HG02610 (cell line): ENCODE results near the gene RPS15.

Experiments used
- ATAC-seq: cut with Tn5 transposase; IDR thresholded peaks from one replicate; pipeline ENCODE4 v1.9.1; 2021; ENCODE audit warnings: mild to moderate bottlenecking, moderate library complexity; ENCODE audit not compliant: unreplicated experiment

Gene RPS15

GRCh38 chr19:1401889-1402217 is 36.3 kb upstream of the RPS15 start:
- no peak for ATAC-seq

- no peak for ATAC-seq
These were observed 35.7 kb upstream of the RPS15 start for GRCh38 chr19:1402411-1403070.

- ATAC-seq: peak; percentile 73
These were observed 31.2 kb upstream of the RPS15 start for GRCh38 chr19:1406774-1407527.

GRCh38 chr19:1407528-1408299 is 30.5 kb upstream of the RPS15 start, which contains the start of gene DAZAP1:
TSS of gene DAZAP1 (plus strand) at chr19:1407586. CDS start at chr19:1407774, 188 bp downstream.
- peak; percentile 29 for ATAC-seq

GRCh38 chr19:1408300-1409203 is 29.6 kb upstream of the RPS15 start:
- no peak for ATAC-seq

DNA sequence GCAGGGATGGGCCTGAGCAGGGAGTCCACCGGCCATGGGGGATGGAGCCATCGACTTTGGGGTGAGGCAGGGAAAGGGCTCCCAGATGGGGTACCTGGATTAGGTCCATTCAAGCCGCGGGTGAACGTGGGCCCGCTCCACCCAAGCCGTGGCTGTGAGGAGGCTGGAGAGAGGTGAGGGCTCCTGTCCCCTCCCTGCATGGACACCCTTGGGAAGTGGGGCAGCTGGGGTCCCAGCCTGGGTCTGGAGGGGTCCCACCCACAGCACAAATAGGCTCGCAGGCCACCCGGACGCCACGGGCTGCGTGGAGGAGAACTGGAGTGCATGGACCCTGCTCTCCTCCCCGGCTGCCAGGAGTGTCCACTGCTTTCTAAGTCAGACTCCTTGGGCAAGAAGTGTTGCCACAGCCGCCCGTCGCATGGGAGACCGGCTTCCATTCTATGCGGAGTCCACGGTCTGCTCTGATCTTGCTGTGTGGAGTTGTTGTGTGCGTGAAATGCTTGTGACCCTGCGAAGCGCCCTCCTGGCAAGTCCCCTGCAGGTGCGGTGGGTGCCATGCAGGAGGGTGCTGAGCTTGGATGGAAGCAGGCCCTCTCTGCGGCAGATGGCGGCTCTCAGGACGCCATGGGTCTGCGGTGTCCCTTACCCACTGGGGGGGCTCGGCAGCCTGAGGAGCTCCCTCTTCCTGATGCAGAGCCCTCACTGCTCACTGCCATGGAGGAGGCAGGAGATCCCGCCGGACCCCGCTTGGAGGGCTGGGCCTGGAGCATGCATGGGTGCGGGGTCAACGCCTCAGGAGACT is 28.8 kb upstream of the RPS15 start:
- ATAC-seq: no peak

GRCh38 chr19:1410136-1410786 is 27.9 kb upstream of the RPS15 start:
- no peak for ATAC-seq

DNA sequence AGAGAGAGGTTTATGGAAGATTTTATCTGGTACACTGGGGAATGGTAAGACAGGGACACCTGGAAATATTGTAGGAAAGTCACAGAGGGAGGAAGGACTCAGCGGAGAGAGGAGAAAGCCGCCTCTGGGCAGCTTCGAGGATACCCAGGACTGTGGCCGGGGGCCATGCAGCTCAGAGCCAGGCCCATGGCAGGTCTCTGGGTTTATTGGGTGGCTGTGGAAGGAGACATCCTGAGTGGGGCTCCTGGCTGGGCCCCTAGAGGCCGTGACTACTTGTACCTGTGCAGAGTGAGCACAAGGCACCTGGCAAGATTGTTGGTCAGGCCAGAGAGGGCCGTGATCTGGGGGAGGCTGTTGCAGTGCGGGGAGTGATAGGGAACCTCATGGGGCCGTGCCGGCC is 27.4 kb upstream of the RPS15 start:
- ATAC-seq: no peak

GRCh38 chr19:1411255-1412191 is 26.7 kb upstream of the RPS15 start:
- ATAC-seq: no peak

DNA sequence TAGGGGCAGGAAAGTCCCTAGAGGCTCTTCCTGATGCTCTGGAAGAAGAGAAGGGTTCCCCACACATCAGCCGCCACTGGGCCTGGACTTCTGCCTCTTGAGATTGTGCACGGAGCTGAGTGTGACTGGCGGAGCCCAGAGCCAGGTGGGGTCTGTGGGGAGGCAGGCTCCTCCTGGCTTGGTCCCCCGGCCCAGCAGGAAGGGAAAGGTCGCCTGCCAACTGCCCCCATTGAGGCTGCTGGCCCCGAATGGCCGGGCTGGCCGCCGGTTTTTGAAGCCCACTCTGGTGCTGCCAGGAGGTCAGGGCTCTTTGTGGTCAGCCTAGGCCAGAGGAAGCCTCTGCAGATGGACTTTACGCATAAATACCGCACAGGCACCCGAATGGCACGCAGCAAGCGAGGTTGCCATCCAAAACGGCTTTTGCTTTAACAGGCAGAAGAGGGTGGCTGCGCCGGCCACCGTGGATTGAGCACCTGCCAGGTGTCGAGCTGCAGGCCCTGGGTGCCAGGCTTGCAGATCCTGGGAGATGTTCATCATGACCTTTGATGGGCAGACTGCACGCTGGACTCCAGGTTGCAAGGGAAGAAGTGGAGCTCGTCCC is 25.8 kb upstream of the RPS15 start:
- no peak for ATAC-seq

DNA sequence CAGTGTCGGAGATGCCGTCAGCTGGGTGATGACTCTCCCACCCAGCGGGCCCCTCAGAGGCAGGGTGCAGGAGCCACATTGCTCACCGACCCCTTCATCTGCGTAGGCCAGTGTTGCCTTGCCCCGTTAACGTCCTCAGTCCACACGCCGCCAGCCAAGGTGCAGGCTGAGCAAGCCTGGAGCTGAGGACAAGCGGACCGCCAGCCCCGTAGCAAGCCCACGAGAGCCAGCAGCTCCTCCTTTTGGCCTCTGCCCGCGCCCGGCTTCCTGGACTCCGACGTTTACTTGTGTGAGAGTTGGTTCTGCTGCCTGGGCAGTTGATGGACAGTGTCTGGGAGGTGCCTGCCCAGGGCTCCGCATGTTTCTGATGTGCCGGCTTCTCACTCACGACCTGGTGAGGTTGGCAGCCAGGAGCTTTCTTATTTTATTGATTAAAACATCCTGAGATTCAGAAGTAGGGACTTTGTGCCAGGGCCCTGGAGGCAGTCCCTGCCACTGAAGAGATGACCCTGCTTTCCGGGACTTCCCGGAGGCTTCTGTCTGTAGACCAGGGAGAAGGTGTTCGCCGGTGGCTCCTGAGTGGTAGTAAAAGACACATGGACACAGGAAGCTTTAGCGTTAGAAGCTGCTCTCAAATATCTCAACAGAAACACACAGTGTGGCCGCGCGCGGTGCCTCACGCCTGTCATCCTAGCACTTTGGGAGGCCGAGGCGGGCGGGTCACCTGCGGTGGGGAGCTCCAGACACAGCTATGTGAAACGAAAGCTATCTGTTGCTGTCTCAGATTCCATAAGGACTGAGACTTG is 25.0 kb upstream of the RPS15 start:
- no peak for ATAC-seq

DNA sequence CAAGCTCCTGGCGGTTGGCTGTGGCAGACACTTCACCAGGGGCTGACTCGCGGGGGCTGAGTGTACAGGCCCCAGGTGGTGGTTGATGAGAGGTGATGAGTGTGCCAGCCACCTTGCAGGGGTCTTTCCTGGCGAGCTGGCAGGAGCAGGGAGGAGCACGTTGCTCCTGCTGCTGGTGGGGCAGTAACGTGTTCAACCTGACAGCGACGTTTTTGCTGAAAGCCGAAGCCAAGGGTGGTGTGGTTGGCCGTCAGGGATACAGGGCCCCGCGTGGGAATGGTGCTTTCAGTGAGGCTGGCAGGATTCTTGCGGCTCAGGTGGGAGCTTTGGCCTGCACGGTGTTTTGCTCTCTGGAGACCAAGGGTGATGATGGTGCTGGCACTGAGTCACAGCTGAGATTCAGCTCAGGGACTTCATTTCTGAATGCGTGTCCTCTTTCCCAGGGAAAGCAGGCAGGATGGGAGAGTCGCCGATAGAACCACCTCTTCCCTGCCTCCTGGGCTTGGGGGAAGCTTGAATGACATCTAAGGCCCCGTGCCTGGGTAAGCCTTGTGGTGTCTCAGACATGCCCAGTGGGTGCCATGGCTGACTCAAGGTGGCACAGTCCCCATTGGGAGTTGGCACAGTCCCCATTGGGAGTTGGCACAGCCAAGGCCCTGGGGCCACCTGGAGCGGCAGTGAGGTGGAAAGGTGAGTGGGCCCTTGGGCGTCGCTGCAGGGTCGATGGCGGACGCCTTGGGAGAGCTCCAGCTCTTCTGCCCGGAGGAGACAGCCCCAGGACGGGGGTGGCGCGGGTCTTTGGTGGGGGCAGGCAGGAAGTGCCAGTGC is 22.0 kb upstream of the RPS15 start:
- no peak for ATAC-seq

GRCh38 chr19:1417145-1417544 is 21.1 kb upstream of the RPS15 start:
- ATAC-seq: no peak

GRCh38 chr19:1417681-1418495 is 20.3 kb upstream of the RPS15 start:
- no peak for ATAC-seq

DNA sequence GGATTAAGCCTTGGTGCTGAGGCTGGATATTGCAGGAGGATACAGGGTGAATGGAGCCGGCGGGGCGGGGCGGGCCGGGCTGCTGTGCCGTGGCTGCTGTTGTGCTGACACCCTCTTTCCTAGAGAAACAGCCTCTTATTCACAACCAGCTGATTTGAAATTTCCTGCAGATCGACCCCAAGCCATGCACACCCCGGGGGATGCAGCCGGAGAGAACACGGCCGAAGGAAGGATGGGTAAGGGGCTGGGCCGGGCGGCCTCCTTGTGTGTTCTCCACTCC is 19.8 kb upstream of the RPS15 start:
- no peak for ATAC-seq
